Natural killer cell (primary cell): ENCODE measurements around the gene PRKAG2. TPM values are rescaled to one million over a fixed set of nuclear protein-coding genes. Genes with fewer than 3 reads are reported as not detected.

Source experiments
- ATAC-seq, 3 donors: fragments of 150-1000 bp in 2 of 3; fragments of 200-7000 bp in 1 of 3; cut with Tn5 transposase; 1 replicate in 1 of 3; 2 replicates in 2 of 3; pipeline ENCODE4 v1.10.0; 2021; ENCODE audit warnings: mild to moderate bottlenecking in 2 of 3, moderate library complexity in 2 of 3
- DNase-seq, 2 donors: peaks; one replicate each; pipeline versions ENCODE4 v3.0.0 to v3.0.0-alpha.2; 2013 to 2021; ENCODE audit warnings: mixed read lengths in 1 of 2
- H3K27ac ChIP-seq: one replicate; pipeline ENCODE4 v1.5.1; 2013; ENCODE audit warnings: mild to moderate bottlenecking, low read length
- H3K27me3 ChIP-seq: one replicate; pipeline ENCODE4 v1.6.1; 2013; ENCODE audit warnings: low read length; ENCODE audit not compliant: control insufficient read depth, insufficient read depth
- H3K36me3 ChIP-seq: one replicate; pipeline ENCODE4 v1.6.1; 2013; ENCODE audit warnings: low read length; ENCODE audit not compliant: control insufficient read depth, insufficient read depth
- H3K4me1 ChIP-seq: one replicate; pipeline ENCODE4 v1.6.1; 2013; ENCODE audit warnings: low read length; ENCODE audit not compliant: control insufficient read depth, insufficient read depth
- H3K4me3 ChIP-seq: one replicate; pipeline ENCODE4 v1.5.1; 2013; ENCODE audit warnings: low read length
- H3K9me3 ChIP-seq: one replicate; pipeline ENCODE4 v1.6.1; 2013; ENCODE audit warnings: low read length; ENCODE audit not compliant: control insufficient read depth, insufficient read depth
- H3K27ac Mint-ChIP-seq, 2 donors: one replicate each; pipeline ENCODE4 v1.8.0; 2022; ENCODE audit warnings: mild to moderate bottlenecking in 2 of 2, mixed read lengths in 2 of 2, moderate library complexity in 1 of 2
- H3K27me3 Mint-ChIP-seq, 2 donors: one replicate each; pipeline ENCODE4 v1.8.0; 2022; ENCODE audit warnings: low read depth in 2 of 2, mixed read lengths in 2 of 2
- H3K36me3 Mint-ChIP-seq: one replicate; pipeline ENCODE4 v1.8.0; 2022; ENCODE audit warnings: mixed read lengths
- H3K4me1 Mint-ChIP-seq, 2 donors: one replicate each; pipeline ENCODE4 v1.8.0; 2022; ENCODE audit warnings: mixed read lengths in 2 of 2
- H3K4me3 Mint-ChIP-seq: one replicate; pipeline ENCODE4 v1.8.0; 2022; ENCODE audit warnings: mild to moderate bottlenecking, moderate library complexity, mixed read lengths
- H3K9me3 Mint-ChIP-seq, 2 donors: one replicate each; pipeline ENCODE4 v1.8.0; 2022; ENCODE audit warnings: mixed read lengths in 2 of 2
- CTCF ChIP-seq: fragments of 200-600 bp; IDR thresholded peaks from one replicate; pipeline ENCODE4 v1.8.0; 2022; ENCODE audit warnings: antibody characterized with exemption
- WGBS: methylation state at CpG from one replicate; pipeline ENCODE4 v1.1.7; 2013; ENCODE audit warnings: missing lambda C conversion rate; ENCODE audit not compliant: insufficient coverage; 5-methylcytosine and 5-hydroxymethylcytosine counted together
- intact Hi-C: fragments of 100-400 bp; cut with micrococcal nuclease; formaldehyde crosslinking; loops from one replicate; pipeline ENCODE4 v1.14.2; 2022
- total RNA-seq, 4 donors: library from RNA; stranded (reverse); fragments of 120-200 nt in 1 of 4; gene quantifications; one replicate each; pipeline versions ENCODE4 v1.2.3 to v1.2.4, GENCODE V29; 2013 to 2022

Gene PRKAG2
- total RNA-seq, 3 donors from 2014 or later (not counting 1 experiment from before 2014, with no cell fraction given): 42.6 to 66.5 (median 64.4) TPM

- no peak overlapping the region for H3K4me3 ChIP-seq
- DNase-seq (no peak), ATAC-seq (no peak)
- no peak overlapping the region for H3K27ac ChIP-seq
- Mint-ChIP-seq H3K27ac (no peak overlapping the region), H3K36me3 (no peaks in the 10 kb centered on the region), H3K9me3 (no peaks in the 10 kb centered on the region), H3K4me1 (peaks cover 12 to 35% of the 10 kb centered on the region in 2 donors), H3K27me3 (no peaks in the 10 kb centered on the region), H3K4me3 (no peak overlapping the region)
- no peaks in the 10 kb centered on the region for H3K27me3 ChIP-seq
- 95% methylated on average over 8 of the region's 8 CpGs for WGBS
- no peak for TF ChIP-seq CTCF
- peaks cover 6% of the 10 kb centered on the region for H3K4me1 ChIP-seq
- intact Hi-C loops: no loop called here
- H3K9me3 ChIP-seq: no peaks in the 10 kb centered on the region
- H3K36me3 ChIP-seq: peaks cover 3% of the 10 kb centered on the region
Measured at GRCh38 chr7:151774951-151775350, 102.0 kb downstream of the PRKAG2 start.

- 93% methylated on average over 9 of the region's 9 CpGs for WGBS
- Histone ChIP-seq H3K27me3 (no peaks in the 10 kb centered on the region), H3K27ac (no peak overlapping the region), H3K36me3 (peaks cover 3% of the 10 kb centered on the region), H3K9me3 (no peaks in the 10 kb centered on the region), H3K4me3 (no peak overlapping the region), H3K4me1 (peaks cover 18% of the 10 kb centered on the region)
- Mint-ChIP-seq H3K27me3 (no peaks in the 10 kb centered on the region), H3K4me1 (peaks cover 18 to 36% of the 10 kb centered on the region in 2 donors), H3K27ac (no peak overlapping the region), H3K4me3 (no peak overlapping the region), H3K36me3 (no peaks in the 10 kb centered on the region), H3K9me3 (no peaks in the 10 kb centered on the region)
- intact Hi-C loops: no loop called here
- DNase-seq (no peak), ATAC-seq (no peak)
- no peak for TF ChIP-seq CTCF
Measured at GRCh38 chr7:151773797-151774196, 103.1 kb downstream of the PRKAG2 start.

DNA sequence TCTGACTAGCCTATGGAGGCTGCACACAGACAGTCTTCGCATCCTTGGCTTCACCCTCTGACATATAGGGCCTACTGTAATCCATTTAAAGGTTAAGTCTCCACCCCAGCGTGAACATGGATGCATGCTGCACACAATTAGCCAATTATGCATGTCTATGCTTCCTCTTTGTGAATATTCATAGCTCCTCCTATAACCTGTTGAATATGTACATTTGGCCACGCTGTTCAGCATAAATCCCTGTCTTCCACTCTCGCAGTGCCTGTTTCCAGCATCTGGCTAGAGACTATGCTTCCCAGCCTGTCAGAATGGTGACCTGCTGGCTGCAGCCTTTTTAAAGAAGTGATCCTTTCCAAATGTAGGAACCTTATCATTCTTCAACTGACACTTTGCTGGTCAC lies 106.7 kb downstream of the PRKAG2 start:
- Histone ChIP-seq H3K27ac (no peak overlapping the region), H3K4me3 (no peak overlapping the region), H3K4me1 (peaks cover 37% of the 10 kb centered on the region), H3K9me3 (no peaks in the 10 kb centered on the region), H3K36me3 (peaks cover under 1% of the 10 kb centered on the region), H3K27me3 (no peaks in the 10 kb centered on the region)
- Mint-ChIP-seq H3K27ac (no peak overlapping the region), H3K4me3 (no peak overlapping the region), H3K27me3 (no peaks in the 10 kb centered on the region), H3K36me3 (no peaks in the 10 kb centered on the region), H3K4me1 (peaks cover 30 to 43% of the 10 kb centered on the region in 2 donors), H3K9me3 (no peaks in the 10 kb centered on the region)
- TF ChIP-seq CTCF: no peak
- intact Hi-C loops: no loop called here
- 96% methylated on average over 4 of the region's 4 CpGs for WGBS
- no peak for DNase-seq
- no peak for ATAC-seq

GRCh38 chr7:151769188-151769821 lies 107.6 kb downstream of the PRKAG2 start:
- ATAC-seq: peak; percentile 71 to 81 (median 71)
- H3K4me3 Mint-ChIP-seq: peak overlapping the region; percentile 18
- Histone ChIP-seq H3K4me1 (peaks cover 37% of the 10 kb centered on the region), H3K4me3 (no peak overlapping the region), H3K27ac (peak overlapping the region; percentile 72), H3K27me3 (no peaks in the 10 kb centered on the region), H3K9me3 (no peaks in the 10 kb centered on the region), H3K36me3 (no peaks in the 10 kb centered on the region)
- H3K9me3 Mint-ChIP-seq: no peaks in the 10 kb centered on the region
- peaks cover 34 to 43% of the 10 kb centered on the region in 2 donors for H3K4me1 Mint-ChIP-seq
- intact Hi-C loops: no loop called here
- peak overlapping the region; percentile 64 to 86 for H3K27ac Mint-ChIP-seq
- H3K27me3 Mint-ChIP-seq: no peaks in the 10 kb centered on the region
- WGBS: 46% methylated on average over 11 of the region's 11 CpGs
- TF ChIP-seq CTCF: no peak
- H3K36me3 Mint-ChIP-seq: no peaks in the 10 kb centered on the region
- peak in 1 of 2 donors; percentile 81 for DNase-seq
